Skeletal muscle tissue (tissue), 4 donors: ENCODE results near the gene SKA3. TPM values are rescaled to one million over a fixed set of nuclear protein-coding genes. Genes with fewer than 3 reads are reported as not detected.
"Not testable (repeated sequence)": the region's sequence is repeated elsewhere in the genome, so short reads cannot be mapped to it uniquely, and the experiment has no call there.

Experiments
- H3K27ac ChIP-seq: one replicate; pipeline ENCODE4 v1.7.0; 2013; ENCODE audit warnings: mild to moderate bottlenecking, low read depth, low read length, inconsistent platforms
- H3K27me3 ChIP-seq, 3 donors: one replicate each; pipeline ENCODE4 v1.7.0; 2013; ENCODE audit warnings: low read length in 3 of 3; ENCODE audit not compliant: control insufficient read depth in 3 of 3, insufficient read depth in 3 of 3
- H3K36me3 ChIP-seq, 3 donors: one replicate each; pipeline ENCODE4 v1.7.0; 2013; ENCODE audit warnings: low read length in 3 of 3; ENCODE audit not compliant: control insufficient read depth in 3 of 3, insufficient read depth in 3 of 3
- H3K4me1 ChIP-seq, 3 donors: one replicate each; pipeline ENCODE4 v1.7.0; 2013; ENCODE audit warnings: low read length in 3 of 3, mild to moderate bottlenecking in 3 of 3; ENCODE audit not compliant: control insufficient read depth in 3 of 3, insufficient read depth in 3 of 3
- H3K4me3 ChIP-seq, 3 donors: one replicate each; pipeline ENCODE4 v1.7.0; 2013; ENCODE audit warnings: low read length in 3 of 3
- H3K9ac ChIP-seq, 3 donors: one replicate each; pipeline ENCODE4 v1.7.0; 2013; ENCODE audit warnings: low read length in 3 of 3, mild to moderate bottlenecking in 3 of 3, moderate library complexity in 2 of 3, low read depth in 1 of 3
- H3K9me3 ChIP-seq, 3 donors: one replicate each; pipeline ENCODE4 v1.7.0; 2013; ENCODE audit warnings: low read length in 3 of 3; ENCODE audit not compliant: control insufficient read depth in 3 of 3
- total RNA-seq: library from RNA; depleted of rRNA; stranded (reverse); fragments of >200 nt; gene quantifications from one replicate; pipeline ENCODE4 v1.2.3, GENCODE V29; 2014
- donor health status: Osteomylitis.

Gene SKA3
- total RNA-seq, 1 donor from 2014 or later, result 7.8 TPM

DNA sequence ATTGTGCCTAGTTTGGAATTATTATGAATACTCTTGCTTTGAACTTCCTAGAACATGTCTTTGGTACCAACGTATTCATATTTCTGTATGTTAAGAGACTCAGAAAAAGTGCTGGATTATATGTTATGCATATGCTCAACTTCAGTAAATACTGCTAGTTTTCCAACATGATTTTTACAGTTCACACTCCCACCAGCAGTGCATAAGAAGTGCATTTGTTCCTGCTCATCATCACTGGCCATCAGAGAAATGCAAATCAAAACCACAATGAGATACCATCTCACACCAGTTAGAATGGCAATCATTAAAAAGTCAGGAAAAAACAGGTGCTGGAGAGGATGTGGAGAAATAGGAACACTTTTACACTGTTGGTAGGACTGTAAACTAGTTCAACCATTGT lies 2.6 kb downstream of the SKA3 start:
- not testable (repeated sequence) for H3K27ac ChIP-seq, H3K9me3 ChIP-seq, H3K36me3 ChIP-seq, H3K27me3 ChIP-seq, H3K4me3 ChIP-seq, H3K9ac ChIP-seq
- peaks cover 13 to 22% (median 17%) of the 10 kb centered on the region in 3 donors for H3K4me1 ChIP-seq

DNA sequence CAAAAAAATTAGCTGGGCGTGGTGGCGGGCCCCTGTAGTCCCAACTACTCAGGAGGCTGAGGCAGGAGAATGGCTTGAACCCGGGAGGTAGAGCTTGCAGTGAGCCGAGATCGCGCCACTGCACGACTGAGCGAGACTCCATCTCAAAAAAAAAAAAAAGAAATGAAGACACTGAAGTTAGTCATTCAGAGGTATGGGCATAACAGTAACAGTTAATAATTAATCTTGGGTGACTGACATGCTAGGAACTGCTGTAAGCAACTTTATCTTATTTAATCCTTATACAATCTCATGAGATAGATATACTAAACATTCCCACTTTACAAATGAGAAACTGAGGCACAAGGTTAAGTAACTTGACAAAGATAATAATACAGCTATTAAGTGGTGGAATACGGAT lies 4.9 kb downstream of the SKA3 start:
- H3K4me3 ChIP-seq, result no peak overlapping the region
- no peak overlapping the region for H3K27ac ChIP-seq
- H3K9ac ChIP-seq, result no peak overlapping the region
- H3K36me3 ChIP-seq, result no peaks in the 10 kb centered on the region
- H3K9me3 ChIP-seq, result no peaks in the 10 kb centered on the region
- peaks cover 4 to 8% (median 6%) of the 10 kb centered on the region in 3 donors for H3K4me1 ChIP-seq
- no peaks in the 10 kb centered on the region for H3K27me3 ChIP-seq

DNA sequence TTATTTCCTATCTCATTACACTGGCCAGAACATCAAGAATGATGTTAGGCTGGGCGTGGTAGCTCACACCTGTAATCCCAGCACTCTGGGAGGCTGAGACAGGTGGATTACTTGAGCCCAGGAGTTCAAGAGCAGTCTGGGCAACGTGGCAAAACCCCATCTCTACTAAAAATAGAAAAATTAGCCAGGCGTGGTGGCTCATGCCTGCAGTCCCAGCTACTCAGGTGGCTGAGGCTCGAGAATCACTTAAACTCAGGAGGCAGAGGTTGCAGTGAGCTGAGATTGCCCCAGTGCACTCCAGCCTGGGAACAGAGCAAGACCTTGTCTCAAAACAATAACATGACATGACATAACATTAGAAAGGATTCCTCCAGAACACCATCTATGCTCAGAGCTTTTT lies 10.7 kb downstream of the SKA3 start:
- not testable (repeated sequence) for H3K4me3 ChIP-seq, H3K4me1 ChIP-seq, H3K27ac ChIP-seq, H3K9me3 ChIP-seq, H3K9ac ChIP-seq, H3K36me3 ChIP-seq, H3K27me3 ChIP-seq

DNA sequence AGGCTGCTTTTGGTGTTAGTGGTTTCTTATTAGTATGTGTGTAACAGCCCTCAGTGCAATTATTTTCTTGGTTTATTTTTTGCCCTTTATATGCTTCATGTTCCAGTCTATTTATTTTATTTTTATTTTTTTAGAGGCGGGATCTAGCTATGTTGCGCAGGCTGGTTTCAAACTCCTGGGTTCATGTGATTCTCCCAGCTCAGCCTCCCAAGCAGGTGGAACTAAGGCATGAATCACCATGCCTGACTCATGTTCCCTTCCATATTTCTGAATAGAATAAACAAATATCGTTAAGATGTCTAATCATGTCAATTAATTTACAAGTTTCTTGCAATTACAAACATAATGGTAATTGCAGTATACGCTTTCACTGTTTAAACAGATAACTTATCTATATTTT lies 11.7 kb downstream of the SKA3 start:
- H3K4me1 ChIP-seq, result no peaks in the 10 kb centered on the region
- no peaks in the 10 kb centered on the region for H3K27me3 ChIP-seq
- H3K27ac ChIP-seq, result no peak overlapping the region
- H3K36me3 ChIP-seq, result no peaks in the 10 kb centered on the region
- H3K9me3 ChIP-seq, result no peaks in the 10 kb centered on the region
- no peak overlapping the region for H3K4me3 ChIP-seq
- no peak overlapping the region for H3K9ac ChIP-seq

DNA sequence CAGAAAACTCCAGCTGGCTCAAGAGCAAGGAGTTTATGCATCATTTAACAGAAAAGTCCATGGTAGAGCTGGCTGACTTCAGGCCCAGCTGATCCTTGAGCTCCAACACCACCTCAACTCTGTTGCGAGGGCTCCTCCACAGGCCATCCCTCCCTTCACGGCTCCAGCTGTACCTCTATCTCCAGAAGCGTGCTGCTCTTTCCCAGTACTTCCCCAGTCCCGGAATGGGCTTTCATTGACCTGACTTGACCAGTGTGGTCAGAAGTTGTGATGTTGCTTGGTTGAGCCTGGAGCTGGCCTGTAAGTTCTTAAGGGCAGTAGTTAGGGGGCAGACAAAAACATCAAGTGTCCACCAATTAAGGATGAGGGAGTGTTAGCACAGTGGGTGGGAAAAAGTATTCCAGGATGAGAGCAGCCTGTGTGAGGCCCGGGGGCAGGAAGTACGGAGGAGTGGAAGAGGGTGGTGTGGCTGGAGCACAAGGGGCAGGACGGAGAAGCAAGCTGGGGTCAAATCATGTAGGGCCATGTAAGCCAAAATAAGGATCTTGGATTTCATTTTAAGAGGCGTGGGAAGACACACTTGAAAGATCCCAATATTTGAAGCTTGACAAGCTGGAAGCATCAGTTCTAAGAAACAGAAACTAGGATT lies 24.0 kb downstream of the SKA3 start:
- Histone ChIP-seq H3K27me3 (no peaks in the 10 kb centered on the region), H3K4me3 (no peak overlapping the region), H3K27ac (no peak overlapping the region), H3K9me3 (no peaks in the 10 kb centered on the region), H3K4me1 (peaks cover 0 to 7% (median 2%) of the 10 kb centered on the region in 3 donors), H3K36me3 (peaks cover 7 to 13% (median 8%) of the 10 kb centered on the region in 3 donors), H3K9ac (no peak overlapping the region)

DNA sequence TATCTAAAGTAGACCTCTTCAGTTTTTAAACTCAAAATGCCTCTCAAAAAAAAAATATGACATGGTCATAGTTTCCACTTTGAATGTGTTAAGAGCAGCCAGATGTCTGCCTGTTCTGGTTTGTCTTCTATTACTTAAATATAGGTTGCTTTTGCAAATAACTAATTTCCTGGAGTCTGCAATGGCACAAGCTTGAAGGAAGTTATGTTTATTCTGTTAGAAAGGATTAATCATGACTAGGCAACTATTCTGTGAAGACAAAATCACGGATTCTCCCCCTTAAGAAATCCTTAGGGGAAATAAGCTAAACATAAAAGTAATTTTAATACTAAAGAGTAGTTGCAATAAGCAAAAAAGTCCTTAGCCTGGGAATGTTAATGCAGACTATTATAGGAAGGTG lies 26.3 kb downstream of the SKA3 start:
- Histone ChIP-seq H3K9me3 (no peaks in the 10 kb centered on the region), H3K4me3 (no peak overlapping the region), H3K27ac (no peak overlapping the region), H3K4me1 (peaks cover 0 to 7% (median 2%) of the 10 kb centered on the region in 3 donors), H3K27me3 (no peaks in the 10 kb centered on the region), H3K9ac (no peak overlapping the region), H3K36me3 (peaks cover 9 to 22% (median 13%) of the 10 kb centered on the region in 3 donors)

DNA sequence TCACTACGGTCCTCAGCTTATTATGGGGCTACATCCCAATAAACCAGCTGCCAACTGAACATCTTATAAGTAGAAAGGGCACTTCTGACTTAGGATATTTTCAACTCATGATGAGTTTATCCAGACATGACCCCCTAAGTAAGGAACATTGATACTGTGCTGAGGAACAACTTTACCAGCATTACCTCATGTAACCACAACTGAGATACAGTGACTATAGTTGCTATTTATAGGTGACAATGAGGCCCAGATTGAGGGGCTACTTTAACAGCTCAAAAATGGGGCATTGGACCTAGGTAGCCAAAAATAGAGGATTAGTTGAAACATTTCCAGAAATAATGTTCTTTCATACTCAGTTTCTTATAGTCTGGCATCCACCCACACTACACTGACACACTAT lies 26.8 kb downstream of the SKA3 start:
- no peaks in the 10 kb centered on the region for H3K27me3 ChIP-seq
- no peak overlapping the region for H3K9ac ChIP-seq
- peak overlapping the region; percentile 21 for H3K27ac ChIP-seq
- peaks cover 0 to 7% (median 2%) of the 10 kb centered on the region in 3 donors for H3K4me1 ChIP-seq
- H3K4me3 ChIP-seq, result no peak overlapping the region
- no peaks in the 10 kb centered on the region for H3K9me3 ChIP-seq
- peaks cover 9 to 22% (median 13%) of the 10 kb centered on the region in 3 donors for H3K36me3 ChIP-seq

DNA sequence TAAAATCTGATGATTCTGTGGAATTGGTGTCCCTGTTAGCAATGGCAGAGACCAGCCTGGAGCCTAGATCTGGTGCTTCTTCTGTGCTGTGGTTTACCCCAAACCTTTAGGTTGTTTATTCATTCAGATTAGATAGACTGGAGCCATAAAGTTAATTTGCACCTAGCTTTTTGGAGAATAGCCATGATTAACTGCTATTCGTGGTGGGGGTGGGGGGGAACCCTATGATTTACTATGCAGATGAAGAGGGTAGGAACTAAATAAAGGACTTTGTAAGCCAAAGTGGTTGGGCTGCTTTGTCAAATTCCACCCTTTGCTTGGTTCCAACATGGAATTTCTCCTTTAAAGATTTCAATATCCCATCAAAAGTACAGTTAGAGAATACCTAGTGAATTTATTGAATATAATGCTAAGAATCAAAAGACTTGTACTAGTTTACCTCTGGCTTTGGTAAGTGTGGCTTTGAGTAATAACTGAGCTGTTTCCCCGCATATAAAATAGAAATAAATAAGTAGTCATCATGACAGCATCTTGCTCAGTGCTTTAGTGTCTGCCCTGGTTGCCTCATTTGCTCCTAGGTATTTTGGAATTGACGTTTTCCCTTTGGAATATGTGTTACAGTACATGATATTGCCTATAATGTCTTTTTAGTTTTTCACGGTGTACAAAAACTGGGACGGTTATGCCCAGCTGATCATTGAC lies 27.6 kb downstream of the SKA3 start:
- Histone ChIP-seq H3K36me3 (peaks cover 9 to 22% (median 13%) of the 10 kb centered on the region in 3 donors), H3K9ac (no peak overlapping the region), H3K27ac (no peak overlapping the region), H3K4me3 (no peak overlapping the region), H3K9me3 (no peaks in the 10 kb centered on the region), H3K4me1 (peaks cover 0 to 7% (median 2%) of the 10 kb centered on the region in 3 donors), H3K27me3 (no peaks in the 10 kb centered on the region)

DNA sequence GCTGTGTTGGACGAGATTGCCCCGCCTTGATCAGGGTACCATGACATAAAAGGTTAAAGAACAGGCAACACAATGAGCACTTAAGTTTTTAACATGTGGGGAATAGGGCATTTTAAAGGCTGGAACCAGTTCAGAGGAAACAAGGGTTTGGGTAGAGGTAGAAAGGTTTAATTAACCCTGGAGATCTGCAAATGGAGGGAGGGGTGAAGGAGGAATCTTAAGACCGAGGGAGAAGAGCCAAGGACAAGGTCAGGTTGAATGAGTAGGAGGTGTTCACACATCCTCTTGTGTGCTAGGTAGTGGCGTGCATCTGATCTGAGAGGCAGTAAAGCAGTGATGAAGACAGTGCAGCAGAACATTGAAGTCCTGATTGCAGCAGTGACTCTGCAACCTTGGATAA lies 28.5 kb downstream of the SKA3 start:
- Histone ChIP-seq H3K36me3 (peaks cover 9 to 22% (median 15%) of the 10 kb centered on the region in 3 donors), H3K9me3 (no peaks in the 10 kb centered on the region), H3K4me3 (no peak overlapping the region), H3K4me1 (peaks cover 2 to 9% (median 7%) of the 10 kb centered on the region in 3 donors), H3K27me3 (no peaks in the 10 kb centered on the region), H3K27ac (no peak overlapping the region), H3K9ac (no peak overlapping the region)

DNA sequence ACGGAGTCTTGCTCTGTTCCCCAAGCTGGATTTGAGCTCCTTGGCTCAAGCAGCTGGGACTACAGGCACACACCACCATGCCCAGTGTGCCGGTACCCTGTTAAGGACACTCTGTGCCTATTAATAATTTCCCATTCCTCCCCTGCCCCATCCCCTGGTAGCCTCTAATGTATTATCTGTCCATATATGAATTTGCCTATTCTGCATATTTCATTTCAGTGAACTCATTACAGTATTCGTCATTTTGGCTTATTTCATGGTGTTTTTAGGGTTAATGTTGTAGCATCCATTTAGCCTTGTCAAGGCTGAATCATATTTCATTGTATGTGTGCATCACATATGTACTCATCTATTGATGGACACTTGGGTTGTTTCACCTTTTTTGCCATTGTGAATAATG lies 33.6 kb downstream of the SKA3 start:
- H3K36me3 ChIP-seq, result peaks cover 4 to 17% (median 16%) of the 10 kb centered on the region in 3 donors
- H3K9ac ChIP-seq, result no peak overlapping the region
- H3K27me3 ChIP-seq, result no peaks in the 10 kb centered on the region
- no peaks in the 10 kb centered on the region for H3K9me3 ChIP-seq
- no peak overlapping the region for H3K27ac ChIP-seq
- H3K4me1 ChIP-seq, result peaks cover 12 to 18% (median 18%) of the 10 kb centered on the region in 3 donors
- peak overlapping the region; percentile 7 to 46 (median 24) for H3K4me3 ChIP-seq
